CD4-positive, alpha-beta memory T cell (primary cell): ENCODE measurements around the gene CDRT4. TPM values are rescaled to one million over a fixed set of nuclear protein-coding genes. Genes with fewer than 3 reads are reported as not detected.

Experiments
- CTCF ChIA-PET: fragments of 350-600 bp; sonication (Branson Sonifier 250); formaldehyde crosslinking; loops from one replicate; lab custom pipeline; 2021; ENCODE audit warnings: inconsistent platforms; ENCODE audit not compliant: partially characterized antibody; lab: Charles Lee
- POLR2A ChIA-PET: fragments of 350-600 bp; sonication (Branson Sonifier 250); formaldehyde crosslinking; loops from one replicate; lab custom pipeline; 2021; ENCODE audit not compliant: partially characterized antibody; lab: Charles Lee
- DNase-seq, 5 donors: peaks; one replicate each; pipeline versions ENCODE4 v3.0.0 to v3.0.0-alpha.2; 2020 to 2022; ENCODE audit warnings: mixed read lengths in 1 of 5
- H3K27ac ChIP-seq: one replicate; pipeline ENCODE4 v1.7.0; 2013; ENCODE audit warnings: low read depth, low read length
- H3K27me3 ChIP-seq: 2 replicates; pipeline ENCODE4 v1.7.0; 2013; ENCODE audit warnings: mild to moderate bottlenecking, low read length, moderate library complexity; ENCODE audit not compliant: insufficient read depth
- H3K36me3 ChIP-seq: 2 replicates; pipeline ENCODE4 v1.7.0; 2013; ENCODE audit warnings: mild to moderate bottlenecking, low read length, moderate library complexity; ENCODE audit not compliant: insufficient read depth
- H3K4me1 ChIP-seq: 2 replicates; pipeline ENCODE4 v1.7.0; 2013; ENCODE audit warnings: mild to moderate bottlenecking, low read length, moderate library complexity; ENCODE audit not compliant: insufficient read depth
- H3K4me3 ChIP-seq, 2 donors: one replicate each; pipeline ENCODE4 v1.7.0; 2013; ENCODE audit warnings: low read length in 2 of 2, mild to moderate bottlenecking in 1 of 2
- H3K9me3 ChIP-seq, 2 donors: one replicate each; pipeline ENCODE4 v1.7.0; 2013; ENCODE audit warnings: low read length in 2 of 2, control low read depth in 1 of 2; ENCODE audit not compliant: control insufficient read depth in 1 of 2
- H3K27ac Mint-ChIP-seq, 7 donors: one replicate each; pipeline ENCODE4 v1.8.0; 2020 to 2021; ENCODE audit warnings: mixed read lengths in 7 of 7, mild to moderate bottlenecking in 6 of 7, inconsistent platforms in 3 of 7, moderate library complexity in 3 of 7
- H3K27me3 Mint-ChIP-seq, 2 donors: one replicate each; pipeline ENCODE4 v1.8.0; 2020 to 2021; ENCODE audit warnings: mixed read lengths in 2 of 2
- H3K36me3 Mint-ChIP-seq, 2 donors: one replicate each; pipeline ENCODE4 v1.8.0; 2020 to 2021; ENCODE audit warnings: mixed read lengths in 2 of 2, inconsistent platforms in 1 of 2, mild to moderate bottlenecking in 1 of 2
- H3K4me1 Mint-ChIP-seq, 4 donors: one replicate each; pipeline ENCODE4 v1.8.0; 2020 to 2021; ENCODE audit warnings: mixed read lengths in 4 of 4, mild to moderate bottlenecking in 1 of 4
- H3K4me3 Mint-ChIP-seq, 8 donors: one replicate each; pipeline ENCODE4 v1.8.0; 2020 to 2021; ENCODE audit warnings: mixed read lengths in 8 of 8, mild to moderate bottlenecking in 7 of 8, moderate library complexity in 6 of 8, inconsistent platforms in 3 of 8
- H3K9me3 Mint-ChIP-seq, 8 donors: one replicate each; pipeline ENCODE4 v1.8.0; 2020 to 2021; ENCODE audit warnings: mixed read lengths in 8 of 8, mild to moderate bottlenecking in 5 of 8, inconsistent platforms in 3 of 8, moderate library complexity in 1 of 8
- intact Hi-C: fragments of 100-400 bp; cut with micrococcal nuclease; formaldehyde crosslinking; loops from one replicate; pipeline ENCODE4 v1.15.1; 2023
- polyA plus RNA-seq, 2 donors: library from polyadenylated mRNA; unstranded; fragments of 300-500 nt; fragmentation: Illumina TruSeq; gene quantifications; one replicate each; pipeline ENCODE4 v1.2.3, GENCODE V29; 2021
- total RNA-seq, 2 experiments: library from RNA; stranded (reverse); gene quantifications; one replicate each; pipeline ENCODE4 v1.2.3, GENCODE V29; 2021

Gene CDRT4
- total and polyA plus RNA-seq, 4 experiments from 2014 or later: 1.9 to 17.3 (median 5.8) TPM

- Mint-ChIP-seq H3K9me3 (no peaks in the 10 kb centered on the region), H3K27me3 (no peaks in the 10 kb centered on the region), H3K4me1 (peaks cover 6 to 16% (median 9%) of the 10 kb centered on the region in 4 donors), H3K27ac (peak overlapping the region in 2 of 7 donors; percentile 33 to 58), H3K4me3 (no peak overlapping the region), H3K36me3 (peaks cover 30 to 40% of the 10 kb centered on the region in 2 donors)
- H3K9me3 ChIP-seq: no peaks in the 10 kb centered on the region
- no peak overlapping the region for H3K4me3 ChIP-seq
- DNase-seq: peak in 4 of 5 donors; percentile 27 to 54 (median 39)
- H3K4me1 ChIP-seq: peaks cover 7% of the 10 kb centered on the region
- ChIA-PET CTCF (interaction anchor here (0.7 to 2.6 kb wide), 15 partner anchors 8 to 245 kb away, joined by 3 to 25 read pairs (median 5); no protein-coding TSS in a partner anchor), POLR2A (no interaction called here)
- no peak overlapping the region for H3K27ac ChIP-seq
- H3K27me3 ChIP-seq: no peaks in the 10 kb centered on the region
- intact Hi-C loops: loop anchor here (1.0 kb wide), 1 partner anchor 245 kb away; no protein-coding TSS in a partner anchor
- peaks cover 5% of the 10 kb centered on the region for H3K36me3 ChIP-seq
Observed at GRCh38 chr17:15502369-15503112, 35.1 kb upstream of the CDRT4 start.

- Histone ChIP-seq H3K27me3 (no peaks in the 10 kb centered on the region), H3K4me1 (peaks cover 7% of the 10 kb centered on the region), H3K9me3 (no peaks in the 10 kb centered on the region), H3K27ac (no peak overlapping the region), H3K36me3 (peaks cover 5% of the 10 kb centered on the region), H3K4me3 (no peak overlapping the region)
- intact Hi-C loops: no loop called here
- Mint-ChIP-seq H3K36me3 (peaks cover 30 to 33% of the 10 kb centered on the region in 2 donors), H3K4me1 (peaks cover 6 to 16% (median 9%) of the 10 kb centered on the region in 4 donors), H3K27ac (no peak overlapping the region), H3K27me3 (no peaks in the 10 kb centered on the region), H3K9me3 (no peaks in the 10 kb centered on the region), H3K4me3 (no peak overlapping the region)
- ChIA-PET POLR2A (no interaction called here), CTCF (interaction anchor here (1.8 to 2.2 kb wide), 2 partner anchors 22 to 65 kb away, joined by 7 to 8 read pairs; no protein-coding TSS in a partner anchor)
- no peak for DNase-seq
Observed at GRCh38 chr17:15501793-15502192, 34.4 kb upstream of the CDRT4 start.

GRCh38 chr17:15501282-15501681, 33.9 kb upstream of the CDRT4 start:
- H3K27me3 ChIP-seq: no peaks in the 10 kb centered on the region
- H3K9me3 Mint-ChIP-seq: no peaks in the 10 kb centered on the region
- no peak overlapping the region for H3K4me3 Mint-ChIP-seq
- no peak overlapping the region for H3K27ac Mint-ChIP-seq
- H3K4me1 ChIP-seq: peaks cover 7% of the 10 kb centered on the region
- no peaks in the 10 kb centered on the region for H3K9me3 ChIP-seq
- ChIA-PET POLR2A (no interaction called here), CTCF (no interaction called here)
- no peak for DNase-seq
- no peak overlapping the region for H3K27ac ChIP-seq
- H3K36me3 Mint-ChIP-seq: peaks cover 28 to 29% of the 10 kb centered on the region in 2 donors
- no peaks in the 10 kb centered on the region for H3K27me3 Mint-ChIP-seq
- H3K4me3 ChIP-seq: no peak overlapping the region
- H3K4me1 Mint-ChIP-seq: peaks cover 6 to 16% (median 9%) of the 10 kb centered on the region in 4 donors
- peaks cover 5% of the 10 kb centered on the region for H3K36me3 ChIP-seq
- intact Hi-C loops: no loop called here

- Histone ChIP-seq H3K4me1 (peaks cover 3% of the 10 kb centered on the region), H3K27ac (no peak overlapping the region), H3K36me3 (peaks cover 5% of the 10 kb centered on the region), H3K4me3 (no peak overlapping the region), H3K27me3 (no peaks in the 10 kb centered on the region), H3K9me3 (no peaks in the 10 kb centered on the region)
- ChIA-PET CTCF (no interaction called here), POLR2A (no interaction called here)
- intact Hi-C loops: no loop called here
- Mint-ChIP-seq H3K27ac (no peak overlapping the region), H3K4me3 (no peak overlapping the region), H3K4me1 (peaks cover 2 to 6% (median 5%) of the 10 kb centered on the region in 4 donors), H3K36me3 (peaks cover 28 to 46% of the 10 kb centered on the region in 2 donors), H3K9me3 (no peaks in the 10 kb centered on the region), H3K27me3 (no peaks in the 10 kb centered on the region)
- no peak for DNase-seq
Observed at GRCh38 chr17:15498107-15498506, 30.7 kb upstream of the CDRT4 start.

GRCh38 chr17:15496735-15497670, 29.6 kb upstream of the CDRT4 start:
- no peaks in the 10 kb centered on the region for H3K4me1 ChIP-seq
- no peaks in the 10 kb centered on the region for H3K27me3 ChIP-seq
- H3K27ac ChIP-seq: no peak overlapping the region
- H3K27ac Mint-ChIP-seq: no peak overlapping the region
- H3K36me3 Mint-ChIP-seq: peaks cover 27 to 42% of the 10 kb centered on the region in 2 donors
- ChIA-PET POLR2A (no interaction called here), CTCF (no interaction called here)
- DNase-seq: no peak
- H3K4me3 ChIP-seq: no peak overlapping the region
- no peak overlapping the region for H3K4me3 Mint-ChIP-seq
- peaks cover 5% of the 10 kb centered on the region for H3K36me3 ChIP-seq
- intact Hi-C loops: no loop called here
- H3K4me1 Mint-ChIP-seq: no peaks in the 10 kb centered on the region
- no peaks in the 10 kb centered on the region for H3K9me3 ChIP-seq
- H3K27me3 Mint-ChIP-seq: no peaks in the 10 kb centered on the region
- no peaks in the 10 kb centered on the region for H3K9me3 Mint-ChIP-seq

GRCh38 chr17:15494821-15495220, 27.4 kb upstream of the CDRT4 start:
- H3K9me3 ChIP-seq: no peaks in the 10 kb centered on the region
- H3K27me3 ChIP-seq: no peaks in the 10 kb centered on the region
- Mint-ChIP-seq H3K4me1 (no peaks in the 10 kb centered on the region), H3K9me3 (no peaks in the 10 kb centered on the region), H3K27me3 (no peaks in the 10 kb centered on the region), H3K36me3 (peaks cover 17 to 44% of the 10 kb centered on the region in 2 donors), H3K4me3 (no peak overlapping the region), H3K27ac (no peak overlapping the region)
- no peak overlapping the region for H3K27ac ChIP-seq
- no peaks in the 10 kb centered on the region for H3K4me1 ChIP-seq
- intact Hi-C loops: no loop called here
- no peak for DNase-seq
- no peaks in the 10 kb centered on the region for H3K36me3 ChIP-seq
- no peak overlapping the region for H3K4me3 ChIP-seq
- CTCF ChIA-PET: interaction anchor here (0.6 to 1.5 kb wide), 2 partner anchors 8 to 12 kb away, joined by 3 to 7 read pairs; no protein-coding TSS in a partner anchor
- POLR2A ChIA-PET: no interaction called here

GRCh38 chr17:15493693-15494035, 26.2 kb upstream of the CDRT4 start:
- Mint-ChIP-seq H3K4me3 (no peak overlapping the region), H3K9me3 (no peaks in the 10 kb centered on the region), H3K27me3 (no peaks in the 10 kb centered on the region), H3K36me3 (peaks cover 17 to 41% of the 10 kb centered on the region in 2 donors), H3K27ac (peak overlapping the region in 1 of 7 donors; percentile 74), H3K4me1 (no peaks in the 10 kb centered on the region)
- ChIA-PET CTCF (interaction anchor here (1.3 to 1.5 kb wide), 2 partner anchors 9 to 10 kb away, joined by 3 to 7 read pairs; no protein-coding TSS in a partner anchor), POLR2A (no interaction called here)
- Histone ChIP-seq H3K4me1 (no peaks in the 10 kb centered on the region), H3K27ac (no peak overlapping the region), H3K9me3 (no peaks in the 10 kb centered on the region), H3K36me3 (no peaks in the 10 kb centered on the region), H3K4me3 (no peak overlapping the region), H3K27me3 (no peaks in the 10 kb centered on the region)
- DNase-seq: no peak
- intact Hi-C loops: no loop called here
